ENCODE data around the gene RGS7BP. TPM values are rescaled to one million over a fixed set of nuclear protein-coding genes. Genes with fewer than 3 reads are reported as not detected.
A peak's percentile ranks its signal among the peaks of the same experiment; 100 is the strongest.

RGS7BP gene
- total and polyA plus RNA-seq, 5 experiments from 2014 or later = not detected

- DNase-seq (no peak), ATAC-seq (no peak)
- Mint-ChIP-seq H3K27ac (peak overlapping the region in 1 of 10 donors; percentile 61), H3K27me3 (peaks cover 0 to 7% (median 0%) of the 10 kb centered on the region in 5 donors), H3K4me3 (no peak overlapping the region), H3K9me3 (peaks cover 0 to 12% (median 4%) of the 10 kb centered on the region in 9 donors), H3K4me1 (no peaks in the 10 kb centered on the region), H3K36me3 (peaks cover 0 to 4% (median 0%) of the 10 kb centered on the region in 3 donors)
- POLR2A ChIA-PET = no interaction called here
Observed at GRCh38 chr5:64653766-64654560, 148.1 kb downstream of the RGS7BP start.

DNA sequence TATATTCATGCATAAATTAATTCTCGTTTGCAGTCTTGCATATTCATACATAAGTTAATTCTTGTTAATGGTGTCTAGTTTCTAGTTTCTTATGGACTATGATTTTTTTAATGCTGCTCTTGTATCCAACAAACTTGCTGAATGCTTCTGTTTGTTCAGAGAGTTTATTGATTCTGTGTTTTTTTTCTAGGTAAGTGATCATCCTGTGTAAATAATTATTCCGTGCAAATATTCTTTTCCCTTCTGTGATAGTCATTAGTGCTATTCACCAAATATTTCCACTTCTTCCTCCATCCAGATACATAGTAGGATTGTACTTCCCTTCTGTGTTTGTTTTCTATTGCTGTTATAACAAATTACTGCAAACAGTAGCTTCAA lies 148.7 kb downstream of the RGS7BP start:
- H3K4me1 Mint-ChIP-seq = no peaks in the 10 kb centered on the region
- H3K36me3 Mint-ChIP-seq = peaks cover 0 to 4% (median 0%) of the 10 kb centered on the region in 3 donors
- no peak overlapping the region for H3K4me3 Mint-ChIP-seq
- POLR2A ChIA-PET = interaction anchor here (0.7 kb wide), 1 partner anchor 115 kb away, joined by 3 read pairs; no protein-coding TSS in a partner anchor
- H3K9me3 Mint-ChIP-seq = peaks cover 0 to 12% (median 4%) of the 10 kb centered on the region in 9 donors
- ATAC-seq (no peak), DNase-seq (no peak)
- peaks cover 0 to 10% (median 0%) of the 10 kb centered on the region in 5 donors for H3K27me3 Mint-ChIP-seq
- no peak overlapping the region for H3K27ac Mint-ChIP-seq

GRCh38 chr5:64655596-64655995 lies 149.8 kb downstream of the RGS7BP start:
- Mint-ChIP-seq H3K4me1 (no peaks in the 10 kb centered on the region), H3K4me3 (no peak overlapping the region), H3K36me3 (peaks cover 0 to 4% (median 0%) of the 10 kb centered on the region in 3 donors), H3K9me3 (peaks cover 0 to 12% (median 4%) of the 10 kb centered on the region in 9 donors), H3K27me3 (peaks cover 0 to 12% (median 0%) of the 10 kb centered on the region in 5 donors), H3K27ac (no peak overlapping the region)
- no peak for ATAC-seq
- POLR2A ChIA-PET = no interaction called here
- no peak for DNase-seq

DNA sequence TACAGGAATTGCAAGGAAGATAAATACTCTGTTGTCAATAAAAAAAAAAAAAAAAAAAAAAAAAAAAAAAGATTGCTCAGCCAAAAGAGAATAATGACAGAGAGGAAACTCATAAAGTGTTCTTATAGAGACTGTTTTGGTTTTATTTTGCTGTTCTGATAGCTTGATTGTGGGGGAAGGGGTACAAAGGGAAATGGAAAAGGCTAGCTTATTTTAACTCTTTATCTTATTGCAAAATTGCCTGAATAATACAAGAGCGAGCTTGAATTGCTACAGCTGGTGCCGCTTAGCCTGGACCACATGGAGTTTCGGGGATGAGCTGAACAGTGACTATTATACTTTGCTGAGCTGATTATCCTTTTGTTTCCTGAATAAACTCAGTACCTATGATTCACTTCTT lies 153.5 kb downstream of the RGS7BP start:
- Mint-ChIP-seq H3K9me3 (peaks cover 0 to 9% (median 2%) of the 10 kb centered on the region in 9 donors), H3K36me3 (no peaks in the 10 kb centered on the region), H3K4me3 (no peak overlapping the region), H3K27ac (no peak overlapping the region), H3K27me3 (peaks cover 0 to 14% (median 3%) of the 10 kb centered on the region in 5 donors), H3K4me1 (no peaks in the 10 kb centered on the region)
- ATAC-seq (no peak), DNase-seq (no peak)
- POLR2A ChIA-PET = no interaction called here

Other genes with a start within 250 kb of the RGS7BP start
- not detected for gene SHISAL2B, start 184.5 kb downstream of the RGS7BP start, total RNA-seq
- gene SHISAL2B, start 184.5 kb downstream of the RGS7BP start, polyA plus RNA-seq = not detected